ENCODE results near the gene PLA2G4E. TPM values are rescaled to one million over a fixed set of nuclear protein-coding genes. Genes with fewer than 3 reads are reported as not detected.

PLA2G4E gene, protein sequence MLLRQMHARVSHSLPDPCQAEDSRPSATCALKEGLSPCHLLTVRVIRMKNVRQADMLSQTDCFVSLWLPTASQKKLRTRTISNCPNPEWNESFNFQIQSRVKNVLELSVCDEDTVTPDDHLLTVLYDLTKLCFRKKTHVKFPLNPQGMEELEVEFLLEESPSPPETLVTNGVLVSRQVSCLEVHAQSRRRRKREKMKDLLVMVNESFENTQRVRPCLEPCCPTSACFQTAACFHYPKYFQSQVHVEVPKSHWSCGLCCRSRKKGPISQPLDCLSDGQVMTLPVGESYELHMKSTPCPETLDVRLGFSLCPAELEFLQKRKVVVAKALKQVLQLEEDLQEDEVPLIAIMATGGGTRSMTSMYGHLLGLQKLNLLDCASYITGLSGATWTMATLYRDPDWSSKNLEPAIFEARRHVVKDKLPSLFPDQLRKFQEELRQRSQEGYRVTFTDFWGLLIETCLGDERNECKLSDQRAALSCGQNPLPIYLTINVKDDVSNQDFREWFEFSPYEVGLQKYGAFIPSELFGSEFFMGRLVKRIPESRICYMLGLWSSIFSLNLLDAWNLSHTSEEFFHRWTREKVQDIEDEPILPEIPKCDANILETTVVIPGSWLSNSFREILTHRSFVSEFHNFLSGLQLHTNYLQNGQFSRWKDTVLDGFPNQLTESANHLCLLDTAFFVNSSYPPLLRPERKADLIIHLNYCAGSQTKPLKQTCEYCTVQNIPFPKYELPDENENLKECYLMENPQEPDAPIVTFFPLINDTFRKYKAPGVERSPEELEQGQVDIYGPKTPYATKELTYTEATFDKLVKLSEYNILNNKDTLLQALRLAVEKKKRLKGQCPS
- total RNA-seq (not detected), total RNA-seq (0 to 0.09 (median 0) reads per million in 29 experiments)
- not detected for total RNA-seq (2013)

DNA sequence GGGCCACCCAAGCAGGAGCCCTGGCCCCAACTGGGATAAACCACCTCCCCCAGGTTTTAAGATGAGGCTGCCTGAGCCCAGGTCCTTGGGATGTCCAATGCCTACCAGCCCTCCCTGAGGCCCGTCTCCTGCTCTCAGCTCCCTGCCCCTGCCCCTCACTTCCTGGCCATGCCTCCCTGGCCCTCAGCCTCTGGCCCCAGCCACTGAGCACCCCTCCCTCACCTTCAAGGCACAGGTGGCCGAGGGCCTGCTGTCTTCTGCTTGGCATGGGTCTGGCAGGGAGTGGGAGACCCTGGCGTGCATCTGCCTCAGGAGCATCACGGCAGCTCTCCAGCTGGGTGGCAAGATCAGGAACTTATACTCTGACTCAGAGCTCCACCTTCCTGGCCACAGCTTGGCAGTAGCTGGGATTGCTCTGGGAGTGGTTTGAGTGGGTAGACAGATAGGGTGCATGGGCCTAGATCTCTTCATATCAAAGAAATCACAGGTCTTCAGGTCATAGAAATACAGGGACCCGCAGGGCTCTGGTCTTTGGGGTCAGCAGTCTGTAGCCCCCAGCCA, at the start of gene PLA2G4E:
Gene PLA2G4E (minus strand): TSS at position 330 of the 561 bp plus-strand sequence. CDS start 12 bp downstream, at position 318.
- ATAC-seq (replicated peaks in 1 of 4) (no peak), DNase-seq (no peak)
- Histone ChIP-seq H3K4me3 (ENCODE audit: control insufficient read depth in 1 of 2, extremely low read depth in 1 of 2, low read length in 1 of 2) (no peak within 1 kb of the TSS), H3K36me3 (ENCODE audit: control insufficient read depth in 2 of 2, extremely low read depth in 1 of 2, insufficient read depth in 1 of 2, low read length in 1 of 2) (no peaks in the 10 kb centered on the region), H3K9me3 (no peaks in the 10 kb centered on the region), H3K27me3 (replicated peaks in 1 of 2; ENCODE audit: control insufficient read depth in 2 of 2, extremely low read depth in 1 of 2, insufficient read depth in 2 of 2, low read length in 1 of 2) (peaks cover 0 to 14% of the 10 kb centered on the region in 2 experiments), H3K27ac (ENCODE audit: low read length) (no peak within 1 kb of the TSS), H3K4me1 (ENCODE audit: control insufficient read depth in 1 of 2, extremely low read depth in 1 of 2, insufficient read depth in 2 of 2, low read length in 2 of 2) (no peaks in the 10 kb centered on the region)
- POLR2A ChIA-PET: no interaction called here
- Mint-ChIP-seq H3K36me3 (no peaks in the 10 kb centered on the region), H3K9me3 (no peaks in the 10 kb centered on the region), H3K4me3 (no peak within 1 kb of the TSS), H3K27ac (no peak within 1 kb of the TSS), H3K27me3 (peaks cover 0 to 2% of the 10 kb centered on the region in 2 donors), H3K4me1 (no peaks in the 10 kb centered on the region)
- 83% methylated on average over 2 of the region's 5 CpGs for WGBS (ENCODE audit: insufficient coverage)
- CTCF ChIA-PET: no interaction called here

- no peak for ATAC-seq (replicated peaks in 1 of 4)
- Mint-ChIP-seq H3K9me3 (peaks cover 4 to 12% (median 5%) of the 10 kb centered on the region in 3 donors), H3K27me3 (peaks cover 21% of the 10 kb centered on the region in 2 donors), H3K36me3 (peaks cover 5% of the 10 kb centered on the region), H3K4me3 (no peak overlapping the region), H3K4me1 (peaks cover 0 to 3% (median 0%) of the 10 kb centered on the region in 3 donors), H3K27ac (no peak overlapping the region)
- no peaks in the 10 kb centered on the region for H3K36me3 ChIP-seq (ENCODE audit: control insufficient read depth in 2 of 2, extremely low read depth in 1 of 2, insufficient read depth in 1 of 2, low read length in 1 of 2)
- H3K27ac ChIP-seq (ENCODE audit: low read length): no peak overlapping the region
- WGBS (ENCODE audit: insufficient coverage): 84% methylated on average over 9 of the region's 16 CpGs
- H3K27me3 ChIP-seq (replicated peaks in 1 of 2; ENCODE audit: control insufficient read depth in 2 of 2, extremely low read depth in 1 of 2, insufficient read depth in 2 of 2, low read length in 1 of 2): peaks cover 0 to 47% of the 10 kb centered on the region in 2 experiments
- no peak overlapping the region for H3K4me3 ChIP-seq (ENCODE audit: control insufficient read depth in 1 of 2, extremely low read depth in 1 of 2, low read length in 1 of 2)
- DNase-seq: peak in 1 of 35 experiments; percentile 19
- POLR2A ChIA-PET: no interaction called here
- CTCF ChIA-PET: no interaction called here
- H3K9me3 ChIP-seq: no peaks in the 10 kb centered on the region
- no peaks in the 10 kb centered on the region for H3K4me1 ChIP-seq (ENCODE audit: control insufficient read depth in 1 of 2, extremely low read depth in 1 of 2, insufficient read depth in 2 of 2, low read length in 2 of 2)
These were observed 49.6 kb upstream of the PLA2G4E start for GRCh38 chr15:42070279-42070975.

- H3K9me3 Mint-ChIP-seq: peaks cover 4 to 12% (median 5%) of the 10 kb centered on the region in 3 donors
- peaks cover 22 to 23% of the 10 kb centered on the region in 2 donors for H3K27me3 Mint-ChIP-seq
- DNase-seq (peak in 1 of 35 experiments; percentile 19), ATAC-seq (replicated peaks in 1 of 4) (no peak)
- no peak overlapping the region for H3K4me3 Mint-ChIP-seq
- no peak overlapping the region for H3K27ac ChIP-seq (ENCODE audit: low read length)
- no peak overlapping the region for H3K4me3 ChIP-seq (ENCODE audit: control insufficient read depth in 1 of 2, extremely low read depth in 1 of 2, low read length in 1 of 2)
- H3K9me3 ChIP-seq: no peaks in the 10 kb centered on the region
- WGBS (ENCODE audit: insufficient coverage): 83% methylated on average over 13 of the region's 17 CpGs
- no peak overlapping the region for H3K27ac Mint-ChIP-seq
- H3K27me3 ChIP-seq (replicated peaks in 1 of 2; ENCODE audit: control insufficient read depth in 2 of 2, extremely low read depth in 1 of 2, insufficient read depth in 2 of 2, low read length in 1 of 2): peaks cover 0 to 52% of the 10 kb centered on the region in 2 experiments
- ChIA-PET CTCF (no interaction called here), POLR2A (no interaction called here)
- peaks cover 0 to 3% (median 0%) of the 10 kb centered on the region in 3 donors for H3K4me1 Mint-ChIP-seq
- H3K36me3 ChIP-seq (ENCODE audit: control insufficient read depth in 2 of 2, extremely low read depth in 1 of 2, insufficient read depth in 1 of 2, low read length in 1 of 2): no peaks in the 10 kb centered on the region
- peaks cover 5% of the 10 kb centered on the region for H3K36me3 Mint-ChIP-seq
- no peaks in the 10 kb centered on the region for H3K4me1 ChIP-seq (ENCODE audit: control insufficient read depth in 1 of 2, extremely low read depth in 1 of 2, insufficient read depth in 2 of 2, low read length in 2 of 2)
These were observed 48.8 kb upstream of the PLA2G4E start for GRCh38 chr15:42069496-42070278.

GRCh38 chr15:42069025-42069424, 48.2 kb upstream of the PLA2G4E start:
- DNase-seq (peak in 1 of 35 experiments; percentile 3), ATAC-seq (replicated peaks in 1 of 4) (no peak)
- no peaks in the 10 kb centered on the region for H3K9me3 ChIP-seq
- WGBS (ENCODE audit: insufficient coverage): 81% methylated on average over 5 of the region's 7 CpGs
- H3K27me3 Mint-ChIP-seq: peaks cover 24 to 28% of the 10 kb centered on the region in 2 donors
- H3K27me3 ChIP-seq (replicated peaks in 1 of 2; ENCODE audit: control insufficient read depth in 2 of 2, extremely low read depth in 1 of 2, insufficient read depth in 2 of 2, low read length in 1 of 2): peaks cover 0 to 52% of the 10 kb centered on the region in 2 experiments
- H3K27ac ChIP-seq (ENCODE audit: low read length): no peak overlapping the region
- H3K4me1 Mint-ChIP-seq: peaks cover 0 to 3% (median 0%) of the 10 kb centered on the region in 3 donors
- no peak overlapping the region for H3K27ac Mint-ChIP-seq
- no peak overlapping the region for H3K4me3 ChIP-seq (ENCODE audit: control insufficient read depth in 1 of 2, extremely low read depth in 1 of 2, low read length in 1 of 2)
- no peak overlapping the region for H3K4me3 Mint-ChIP-seq
- H3K4me1 ChIP-seq (ENCODE audit: control insufficient read depth in 1 of 2, extremely low read depth in 1 of 2, insufficient read depth in 2 of 2, low read length in 2 of 2): no peaks in the 10 kb centered on the region
- ChIA-PET CTCF (no interaction called here), POLR2A (no interaction called here)
- peaks cover 4 to 12% (median 5%) of the 10 kb centered on the region in 3 donors for H3K9me3 Mint-ChIP-seq
- peaks cover 5% of the 10 kb centered on the region for H3K36me3 Mint-ChIP-seq
- H3K36me3 ChIP-seq (ENCODE audit: control insufficient read depth in 2 of 2, extremely low read depth in 1 of 2, insufficient read depth in 1 of 2, low read length in 1 of 2): no peaks in the 10 kb centered on the region

DNA sequence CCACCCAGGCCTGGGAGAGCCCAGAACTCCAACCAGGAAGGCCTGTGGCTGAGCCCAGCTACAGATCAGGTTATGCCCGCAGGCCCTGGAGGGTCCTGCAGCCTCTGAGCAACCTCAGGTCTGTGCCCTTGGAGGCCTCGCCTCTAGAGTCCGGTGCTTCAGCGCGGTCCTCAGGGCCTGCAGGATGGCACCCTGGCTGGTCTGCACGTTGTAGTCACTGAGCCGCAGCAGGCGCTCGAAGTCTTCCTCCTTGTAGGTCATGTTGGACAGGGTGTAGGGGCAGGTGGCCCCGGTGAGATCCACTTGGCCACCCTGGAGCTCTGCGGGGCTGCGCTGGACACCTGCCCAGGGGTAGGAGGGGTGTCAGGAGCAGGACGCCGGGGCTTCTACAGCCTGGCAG, 47.8 kb upstream of the PLA2G4E start:
- DNase-seq (peak in 1 of 35 experiments; percentile 18), ATAC-seq (replicated peaks in 1 of 4) (no peak)
- H3K27ac ChIP-seq (ENCODE audit: low read length): no peak overlapping the region
- Mint-ChIP-seq H3K9me3 (peaks cover 4 to 12% (median 5%) of the 10 kb centered on the region in 3 donors), H3K36me3 (peaks cover 5% of the 10 kb centered on the region), H3K4me1 (peaks cover 0 to 3% (median 0%) of the 10 kb centered on the region in 3 donors), H3K27me3 (peaks cover 24 to 30% of the 10 kb centered on the region in 2 donors), H3K4me3 (no peak overlapping the region), H3K27ac (no peak overlapping the region)
- no peaks in the 10 kb centered on the region for H3K4me1 ChIP-seq (ENCODE audit: control insufficient read depth in 1 of 2, extremely low read depth in 1 of 2, insufficient read depth in 2 of 2, low read length in 2 of 2)
- ChIA-PET CTCF (no interaction called here), POLR2A (no interaction called here)
- H3K36me3 ChIP-seq (ENCODE audit: control insufficient read depth in 2 of 2, extremely low read depth in 1 of 2, insufficient read depth in 1 of 2, low read length in 1 of 2): no peaks in the 10 kb centered on the region
- no peak overlapping the region for H3K4me3 ChIP-seq (ENCODE audit: control insufficient read depth in 1 of 2, extremely low read depth in 1 of 2, low read length in 1 of 2)
- no peaks in the 10 kb centered on the region for H3K9me3 ChIP-seq
- peaks cover 0 to 51% of the 10 kb centered on the region in 2 experiments for H3K27me3 ChIP-seq (replicated peaks in 1 of 2; ENCODE audit: control insufficient read depth in 2 of 2, extremely low read depth in 1 of 2, insufficient read depth in 2 of 2, low read length in 1 of 2)
- WGBS (ENCODE audit: insufficient coverage): 83% methylated on average over 10 of the region's 14 CpGs
